Activated effector memory CD4-positive, alpha-beta T cell treated with Interleukin-2 at 50 U/mL for 16 hours (primary cell): ENCODE measurements around the gene DIDO1.

Experiments
- DNase-seq: peaks from one replicate; pipeline ENCODE4 v3.0.0-alpha.2; 2020

DIDO1 gene

GRCh38 chr20:62926229-62927127, at the start of gene DIDO1:
TSS of gene DIDO1 (minus strand) at chr20:62926505.
- peak; percentile 86 for DNase-seq

DNA sequence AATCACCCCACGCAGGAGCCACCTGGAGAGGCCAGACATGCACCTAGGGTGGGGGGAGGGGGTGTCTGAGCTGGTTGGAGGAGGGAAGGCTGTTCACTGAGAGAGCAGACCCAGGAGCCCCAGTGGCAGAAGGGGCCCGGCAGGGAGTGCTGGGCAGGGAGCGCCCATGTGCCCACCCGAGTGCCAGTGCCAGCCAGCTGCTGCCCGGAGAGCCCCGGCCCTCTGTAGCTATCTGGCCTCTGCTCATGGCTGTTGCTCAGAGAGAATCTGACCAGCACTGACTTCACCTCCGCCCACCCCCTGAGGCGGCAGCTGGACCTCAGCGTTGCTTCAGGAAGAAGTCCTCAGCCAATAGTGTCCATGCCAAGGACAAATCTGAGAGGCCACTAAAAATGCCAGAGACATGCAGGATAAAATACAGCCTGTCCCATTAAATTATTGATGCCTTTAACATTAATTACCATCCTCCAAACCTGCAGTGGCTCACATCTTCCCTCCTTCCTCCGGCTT, 49.0 kb upstream of the DIDO1 start:
- DNase-seq: no peak

- DNase-seq: no peak
These were observed 46.8 kb upstream of the DIDO1 start for GRCh38 chr20:62972845-62973745.

GRCh38 chr20:62971950-62972844, 45.9 kb upstream of the DIDO1 start:
- peak; percentile 73 for DNase-seq

DNA sequence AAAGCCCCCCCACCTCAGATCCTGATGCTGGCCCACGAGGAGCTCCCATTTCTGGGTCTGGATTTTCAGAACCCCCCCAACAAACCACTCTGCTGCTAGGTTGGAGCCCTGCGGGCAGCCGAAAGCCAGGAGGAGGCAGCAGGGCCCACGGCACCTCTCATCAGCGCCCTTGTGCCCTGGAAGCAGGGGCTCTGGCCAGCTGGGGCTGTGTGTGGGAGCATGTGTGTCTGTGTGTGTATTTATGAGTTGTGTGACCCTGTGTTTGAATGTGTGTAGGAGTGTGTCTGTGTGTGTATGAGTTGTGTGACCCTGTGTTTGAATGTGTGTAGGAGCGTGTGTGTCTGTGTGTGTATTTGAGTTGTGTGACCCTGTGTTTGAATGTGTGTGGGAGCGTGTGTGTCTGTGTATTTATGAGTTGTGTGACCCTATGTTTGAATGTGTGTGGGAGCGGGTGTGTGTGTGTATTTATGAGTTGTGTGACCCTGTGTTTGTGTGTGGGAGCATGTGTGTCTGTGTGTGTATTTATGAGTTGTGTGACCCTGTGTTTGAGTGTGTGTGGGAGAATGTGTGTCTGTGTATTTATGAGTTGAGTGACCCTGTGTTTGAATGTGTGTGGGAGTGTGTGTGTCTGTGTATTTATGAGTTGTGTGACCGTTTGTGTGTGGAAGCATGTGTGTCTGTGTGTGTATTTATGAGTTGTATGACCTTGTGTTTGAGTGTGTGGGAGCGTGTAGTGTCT, 45.1 kb upstream of the DIDO1 start:
- no peak for DNase-seq

DNA sequence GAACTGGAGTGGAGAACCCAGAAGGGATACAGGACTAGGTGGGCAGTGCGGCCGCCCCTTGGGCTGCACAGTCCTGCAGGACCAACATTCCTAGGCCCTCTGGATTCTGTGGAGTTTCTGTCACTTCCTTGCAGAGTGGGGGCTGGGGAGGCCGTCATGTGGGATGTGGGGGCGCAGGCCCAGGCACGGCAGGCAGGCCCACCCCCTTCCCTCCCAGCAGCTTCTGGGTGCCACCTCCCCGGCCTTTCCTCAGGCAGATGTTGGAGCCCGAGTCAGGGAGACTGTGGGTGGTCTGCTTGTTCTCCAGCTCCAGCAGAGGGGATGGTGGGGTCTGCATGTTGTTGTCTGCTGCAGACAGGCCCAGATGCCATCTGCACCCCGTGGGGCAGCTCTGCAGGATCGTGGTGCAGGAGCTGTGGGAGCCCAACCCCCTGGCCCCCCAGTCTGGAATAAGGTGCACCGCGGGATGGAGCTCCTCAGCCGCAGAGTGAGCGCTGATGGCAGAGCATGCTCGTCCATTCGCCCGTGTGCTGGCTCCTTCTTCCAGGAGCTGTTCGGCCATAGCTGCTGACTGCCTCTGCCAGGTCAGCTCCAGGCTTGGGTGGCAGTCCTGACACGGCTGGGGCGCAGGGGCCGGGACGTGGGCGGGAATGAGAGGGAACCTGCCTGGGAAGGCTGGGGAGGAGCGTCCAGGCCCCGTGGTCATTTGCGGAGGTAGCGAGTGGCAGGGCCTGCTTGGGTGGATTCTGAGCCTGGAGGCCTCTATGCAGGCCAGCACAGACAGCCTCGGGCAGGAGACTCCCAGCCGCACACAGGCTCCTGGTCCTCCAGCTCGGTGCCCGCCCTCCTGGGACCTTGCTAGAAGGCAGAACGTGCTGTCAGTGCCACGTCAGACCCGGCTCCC, 44.3 kb upstream of the DIDO1 start:
- no peak for DNase-seq

GRCh38 chr20:62969939-62970306, 43.6 kb upstream of the DIDO1 start:
- DNase-seq: no peak

DNA sequence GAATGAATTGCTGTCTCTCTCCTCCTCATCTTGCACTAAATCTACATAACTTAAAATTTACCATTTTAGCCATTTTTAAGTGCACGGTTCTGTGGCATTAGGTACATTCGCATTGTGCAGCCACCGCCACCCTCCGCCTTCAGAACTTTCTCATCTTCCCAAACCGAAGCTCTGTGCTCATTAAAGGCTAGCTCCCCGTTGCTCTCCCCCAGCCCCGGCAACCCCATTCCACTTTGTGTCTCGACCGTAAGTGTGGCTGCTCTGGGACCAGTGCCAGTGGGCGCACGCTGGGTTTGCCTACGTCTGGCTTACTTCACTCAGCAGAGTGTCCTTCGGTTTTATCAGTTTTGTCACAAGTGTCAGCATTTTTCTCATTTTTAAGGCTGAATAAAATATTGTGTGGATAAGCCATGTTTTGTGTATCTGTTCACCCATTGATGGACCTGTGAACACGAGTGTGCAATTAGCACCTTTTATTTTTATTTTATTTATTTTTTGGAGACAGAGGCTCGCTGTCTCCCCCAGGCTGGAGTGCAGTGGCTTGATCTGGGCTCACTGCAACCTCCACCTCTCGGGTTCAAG, 43.0 kb upstream of the DIDO1 start:
- DNase-seq: no peak

DNA sequence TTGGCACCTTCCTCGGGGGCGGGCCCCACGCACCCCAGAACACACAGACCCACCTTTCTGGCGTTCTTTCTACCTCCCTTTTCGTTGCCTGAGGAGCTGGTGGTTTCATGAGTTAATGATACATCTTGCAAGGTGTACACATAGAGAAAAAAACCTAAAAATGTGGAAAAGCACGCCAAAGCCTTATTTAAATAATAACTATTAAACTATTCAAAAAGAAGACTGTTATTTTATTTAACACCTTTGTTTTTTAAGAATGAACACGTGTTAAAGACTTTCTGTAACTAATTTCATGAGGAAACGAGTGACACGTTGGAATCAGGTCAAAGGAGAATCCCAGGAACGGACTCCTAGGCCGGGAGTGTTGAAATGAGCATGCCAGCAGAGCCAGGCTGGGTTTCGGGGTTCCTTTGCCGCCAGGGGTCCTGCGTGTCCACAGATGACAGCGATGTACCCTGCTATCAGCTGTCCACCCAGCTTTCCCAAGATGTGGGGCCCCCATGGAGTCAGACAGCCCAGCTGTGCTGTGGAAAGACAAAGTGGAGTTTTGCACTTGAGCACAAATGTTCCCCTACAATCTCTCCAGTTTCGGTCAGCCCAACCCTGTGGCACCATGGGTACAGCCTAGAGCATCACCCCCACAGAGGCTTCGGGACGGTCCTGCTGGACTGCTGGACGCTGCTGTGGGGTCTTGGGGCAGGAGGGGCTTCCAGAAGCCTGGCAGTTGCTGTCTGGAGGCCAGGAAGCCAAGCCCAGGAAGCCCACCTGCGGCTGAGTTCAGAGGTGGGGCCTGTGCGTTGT, 42.3 kb upstream of the DIDO1 start:
- no peak for DNase-seq

GRCh38 chr20:62967628-62968351, 41.5 kb upstream of the DIDO1 start:
- DNase-seq: no peak

GRCh38 chr20:62967149-62967501, 40.8 kb upstream of the DIDO1 start:
- DNase-seq: no peak

DNA sequence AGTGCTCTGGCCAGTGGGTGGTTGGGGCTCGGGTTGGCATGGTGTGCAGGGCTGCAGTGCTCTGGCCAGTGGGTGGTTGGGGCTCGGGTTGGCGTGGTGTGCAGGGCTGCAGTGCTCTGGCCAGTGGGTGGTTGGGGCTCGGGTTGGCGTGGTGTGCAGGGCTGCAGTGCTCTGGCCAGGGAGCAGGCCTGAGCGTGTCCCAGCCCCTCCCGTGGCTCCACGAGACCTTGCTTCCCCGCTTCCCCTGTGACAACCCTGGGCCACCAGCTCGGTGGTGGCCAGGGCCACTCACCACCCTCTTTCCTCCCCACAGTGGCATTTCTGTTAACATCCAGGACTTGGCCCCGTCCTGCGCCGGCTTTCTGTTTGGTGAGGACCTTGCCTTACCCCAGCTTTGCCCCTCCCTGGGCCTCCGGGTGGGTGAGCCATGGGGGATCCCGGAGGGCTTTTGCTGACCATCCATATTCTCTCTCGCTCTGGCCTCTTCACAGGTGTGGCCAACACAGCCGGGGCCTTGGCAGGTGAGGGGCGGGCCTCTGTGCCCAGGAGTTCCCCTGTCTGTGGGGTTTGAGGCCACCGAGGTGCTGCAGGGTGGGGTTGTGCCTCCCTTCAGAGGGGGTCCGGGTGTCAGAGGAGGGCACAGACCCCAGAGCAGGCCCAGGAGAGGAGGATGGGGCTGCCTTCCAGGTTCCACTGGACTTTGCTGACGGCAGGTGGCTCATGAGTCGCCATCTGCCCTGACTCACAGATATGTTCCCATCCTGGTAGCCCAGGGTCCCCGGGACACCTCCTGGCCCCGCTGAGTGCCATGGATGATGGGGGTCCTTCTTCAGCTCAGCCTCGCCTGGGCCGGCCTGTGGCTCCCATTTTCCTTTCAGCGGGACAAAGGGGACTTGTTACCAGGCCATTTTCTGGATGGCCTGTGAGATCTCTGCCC, 40.2 kb upstream of the DIDO1 start:
- DNase-seq: no peak

DNA sequence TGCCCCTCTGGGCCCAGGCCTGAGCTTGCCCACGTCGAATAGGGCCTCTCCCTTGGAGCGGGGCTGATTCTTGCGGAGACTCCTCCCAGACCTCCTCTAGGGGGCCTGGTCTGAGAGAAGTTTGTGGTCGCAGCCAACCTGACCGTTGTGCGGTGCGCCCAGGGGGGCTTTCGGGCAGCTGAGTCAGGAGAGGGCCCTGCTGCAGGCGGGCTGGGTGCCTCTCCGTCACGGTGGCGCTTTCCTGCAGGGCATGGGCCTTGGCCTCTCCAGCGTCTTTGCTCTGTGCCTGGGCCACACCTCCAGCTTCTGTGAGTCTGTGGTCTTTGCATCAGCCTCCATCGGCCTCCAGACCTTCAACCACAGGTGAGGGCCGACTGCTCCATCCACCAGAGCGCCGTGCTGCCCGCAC, 39.1 kb upstream of the DIDO1 start:
- DNase-seq: no peak

GRCh38 chr20:62964700-62965099, 38.4 kb upstream of the DIDO1 start:
- no peak for DNase-seq

DNA sequence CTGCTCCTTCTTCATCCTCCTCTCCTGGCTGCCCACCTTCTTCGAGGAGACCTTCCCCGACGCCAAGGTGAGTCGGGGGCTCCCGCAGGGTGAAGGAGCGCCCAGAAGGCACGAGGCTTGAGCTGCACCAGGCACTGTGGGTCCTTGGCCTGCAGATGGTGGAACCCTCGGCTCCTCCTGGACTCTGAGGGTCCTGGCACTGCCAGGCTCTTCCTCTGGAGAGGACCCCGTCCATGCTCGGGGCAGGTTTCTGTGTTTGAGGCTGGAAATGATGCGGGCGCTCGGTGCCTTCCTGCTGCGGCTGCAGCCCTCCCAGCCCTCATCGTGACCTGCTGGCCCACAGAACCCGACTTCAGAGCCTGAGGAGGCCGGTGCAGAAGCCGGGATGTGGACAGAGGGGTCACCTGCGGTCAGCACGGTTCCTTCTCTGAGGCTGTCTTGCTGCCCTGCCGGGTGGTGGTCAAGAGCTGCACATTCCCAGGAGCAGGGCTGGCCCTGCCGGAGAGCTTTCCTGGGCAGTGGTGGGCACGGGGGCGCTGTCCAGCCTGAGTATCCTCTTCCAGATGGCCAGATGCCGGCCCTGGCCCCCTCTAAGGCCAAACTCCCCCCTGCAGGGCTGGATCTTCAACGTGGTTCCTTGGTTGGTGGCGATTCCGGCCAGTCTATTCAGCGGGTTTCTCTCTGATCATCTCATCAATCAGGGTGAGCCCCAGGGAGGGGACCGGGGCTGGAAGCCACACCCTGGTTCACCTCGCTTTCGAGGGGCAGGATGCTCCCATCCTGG, 37.5 kb upstream of the DIDO1 start:
- DNase-seq: no peak

- DNase-seq: no peak
These were observed 36.7 kb upstream of the DIDO1 start for GRCh38 chr20:62962891-62963613.
